ENCODE measurements around the gene POLE4. TPM values are rescaled to one million over a fixed set of nuclear protein-coding genes. Genes with fewer than 3 reads are reported as not detected.

POLE4 gene
- total RNA-seq, 1 experiment from 2014 or later = 34.4 TPM

GRCh38 chr2:75010571-75010970 lies 52.1 kb downstream of the POLE4 start:
- no peak overlapping the region for H3K27ac ChIP-seq (ENCODE audit: insufficient read length, low read depth, low read length)
- no peak overlapping the region for H2BK120ac ChIP-seq (ENCODE audit: low read depth, low read length, poor library complexity, severe bottlenecking)
- H3T11ph ChIP-seq (ENCODE audit: low read length) = no peak overlapping the region
- H3K9ac ChIP-seq (ENCODE audit: extremely low read depth, insufficient read length, low read length) = no peak overlapping the region
- no peak for DNase-seq
- H4K20me1 ChIP-seq (ENCODE audit: control insufficient read depth, insufficient read depth, insufficient read length) = no peaks in the 10 kb centered on the region
- no peak for TF ChIP-seq CTCF (conservative IDR thresholded peaks at IDR 0.05)
- Mint-ChIP-seq H3K4me1 (peaks cover 4% of the 10 kb centered on the region in 2 experiments; a peak in 2 of 4 replicates), H3K4me3 (no peak overlapping the region), H3K9me3 (no peaks in the 10 kb centered on the region; a peak in 1 of 5 replicates), H3K27ac (no peak overlapping the region), H3K36me3 (ENCODE audit: insufficient read depth in 1 of 3, low read depth in 3 of 3) (no peaks in the 10 kb centered on the region; a peak in 1 of 7 replicates), H3K27me3 (ENCODE audit: low read depth) (no peaks in the 10 kb centered on the region; the same call in 1 of the 2 replicates)
- H3K56ac ChIP-seq (ENCODE audit: insufficient read length, low read depth, low read length) = no peak overlapping the region
- no peak overlapping the region for H3K18ac ChIP-seq (ENCODE audit: insufficient read length, low read depth, low read length)
- no peaks in the 10 kb centered on the region for H3K23me2 ChIP-seq (ENCODE audit: insufficient read length, low read depth, low read length, poor library complexity, severe bottlenecking)
- H2BK15ac ChIP-seq (ENCODE audit: low read depth, low read length) = no peak overlapping the region
- no peak overlapping the region for H3K4me2 ChIP-seq (ENCODE audit: insufficient read depth, insufficient read length, low read length)
- WGBS (ENCODE audit: extremely low coverage, insufficient read length, low lambda C conversion rate) = no CpG with 5 or more reads among the region's 1 CpG
- no peaks in the 10 kb centered on the region for H3K79me1 ChIP-seq (ENCODE audit: insufficient read depth, low read depth, low read length, poor library complexity, severe bottlenecking)
- no peaks in the 10 kb centered on the region for H3K79me2 ChIP-seq (ENCODE audit: insufficient read depth, low read length)
- no peak overlapping the region for H2BK20ac ChIP-seq (ENCODE audit: low read depth, low read length, poor library complexity, severe bottlenecking)
- no peak overlapping the region for H4K5ac ChIP-seq (ENCODE audit: insufficient read length, low read depth, low read length)
- no peak overlapping the region for H3K23ac ChIP-seq (ENCODE audit: insufficient read length, low read depth, low read length)
- H3K9me3 ChIP-seq (ENCODE audit: control insufficient read depth, low read depth, low read length) = no peaks in the 10 kb centered on the region
- no peaks in the 10 kb centered on the region for H3K4me1 ChIP-seq (ENCODE audit: insufficient read depth, low read length)
- H2AFZ ChIP-seq (ENCODE audit: low read length) = no peak overlapping the region
- no peak overlapping the region for H2BK5ac ChIP-seq (ENCODE audit: insufficient read length, low read length)
- no peak overlapping the region for H4K91ac ChIP-seq (ENCODE audit: insufficient read length, low read depth, low read length)
- no peaks in the 10 kb centered on the region for H3K27me3 ChIP-seq (ENCODE audit: insufficient read depth, low read length)
- H2BK12ac ChIP-seq (ENCODE audit: insufficient read length, low read depth, low read length) = no peak overlapping the region
- no peak overlapping the region for H3K14ac ChIP-seq (ENCODE audit: insufficient read depth, low read length)
- H3K4ac ChIP-seq (ENCODE audit: low read depth, low read length) = no peak overlapping the region
- no peak overlapping the region for H4K8ac ChIP-seq (replicated peaks; ENCODE audit: insufficient read length, low read depth, low read length)
- H2AK5ac ChIP-seq (ENCODE audit: insufficient read length, low read length) = no peak overlapping the region

All from H9 (cell line).